CD4-positive, alpha-beta T cell treated with Interleukin-4 for 1 hour (primary cell): ENCODE results near the gene OR1E2.
A peak's percentile ranks its signal among the peaks of the same experiment; 100 is the strongest.

Experiments
- DNase-seq, 2 donors: peaks; one replicate each; pipeline ENCODE4 v3.0.0-alpha.2; 2020 to 2022

The OR1E2 gene

GRCh38 chr17:3389791-3390190 lies 43.9 kb downstream of the OR1E2 start:
- DNase-seq, result no peak

- peak; percentile 18 to 30 for DNase-seq
Measured at GRCh38 chr17:3385869-3386816, 47.5 kb downstream of the OR1E2 start, which contains the start of gene OR3A2. OR3A2 (minus strand) TSS chr17:3386308.
